GM11168 (cell line): ENCODE results near the gene IGDCC3.

Experiments used
- in situ Hi-C: fragments of 300-500 bp; cut with MboI; formaldehyde crosslinking; loops from one replicate; pipeline ENCODE4 v1.12.0; 2022; ENCODE audit warnings: low sequenced_read_pairs; ENCODE audit not compliant: unreplicated experiment

The IGDCC3 gene

DNA sequence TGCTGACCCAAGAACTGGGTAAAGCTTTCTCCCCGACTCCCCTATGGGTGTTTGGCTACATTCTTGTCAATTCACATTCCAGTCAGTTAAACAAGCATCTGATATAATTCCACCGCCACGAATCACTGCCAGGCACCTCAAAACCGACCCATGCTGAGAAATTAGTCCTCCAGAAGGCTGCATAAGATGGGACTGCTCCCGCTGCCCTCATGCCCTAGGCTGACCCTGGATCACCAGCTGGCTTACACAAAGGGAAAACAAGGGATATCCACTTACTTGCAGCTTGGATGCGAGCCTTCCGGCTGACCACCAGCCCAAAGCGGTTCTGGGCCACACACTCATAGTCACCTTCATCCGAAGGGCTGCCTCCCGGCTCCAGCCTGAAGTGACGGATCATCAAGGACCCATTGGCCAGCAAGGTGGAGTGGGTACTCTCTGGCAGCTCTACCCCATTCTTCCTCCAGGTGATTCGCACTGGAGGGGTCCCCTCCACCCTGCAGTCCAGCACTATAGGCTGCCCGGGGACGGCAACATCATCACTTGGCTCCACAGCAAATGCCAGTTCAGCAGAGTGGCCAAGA lies 2.9 kb downstream of the IGDCC3 start:
- in situ Hi-C loops: no loop called here

DNA sequence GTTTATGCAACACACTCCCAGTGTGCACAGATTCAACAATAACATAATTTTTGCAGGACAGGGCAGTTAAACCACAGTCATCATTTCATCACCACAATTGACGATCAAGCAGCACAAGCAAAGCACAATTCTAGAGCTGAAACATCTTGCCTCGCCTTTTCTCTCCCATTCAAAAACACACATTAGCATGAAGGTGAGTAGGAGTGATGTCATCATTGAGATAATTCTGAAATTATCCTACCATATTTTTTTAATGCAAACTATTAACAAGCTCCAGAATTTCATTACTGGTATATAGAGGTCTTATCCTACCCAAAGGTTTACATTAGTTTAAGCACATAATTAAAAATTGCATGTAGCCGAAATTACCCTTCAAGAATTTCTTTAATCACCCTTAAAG lies 3.5 kb downstream of the IGDCC3 start:
- in situ Hi-C loops: no loop called here

DNA sequence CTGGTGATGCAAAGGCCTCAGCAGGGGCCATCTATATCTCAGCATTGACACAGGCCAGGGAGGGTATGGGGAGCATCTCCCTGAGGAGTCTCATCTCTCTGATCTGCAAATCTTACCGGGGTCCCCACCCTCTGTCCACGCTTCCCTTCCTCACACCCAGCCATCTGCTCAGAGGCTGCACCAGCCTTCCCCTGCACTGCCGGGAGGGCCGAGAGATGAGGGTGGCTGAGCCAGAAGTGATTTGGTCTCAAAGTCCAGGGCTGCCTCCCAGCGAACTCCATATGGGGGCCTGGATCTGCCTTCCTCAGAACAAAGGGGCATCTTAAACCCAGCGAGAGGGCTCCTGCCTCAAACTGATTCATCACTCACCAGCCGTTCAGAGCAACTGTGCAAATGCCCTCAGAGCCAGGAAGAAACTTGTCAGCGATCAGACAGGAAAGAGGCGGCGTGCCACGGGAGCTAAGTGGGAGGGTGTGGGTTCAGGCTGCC lies 4.6 kb downstream of the IGDCC3 start:
- in situ Hi-C loops: no loop called here

DNA sequence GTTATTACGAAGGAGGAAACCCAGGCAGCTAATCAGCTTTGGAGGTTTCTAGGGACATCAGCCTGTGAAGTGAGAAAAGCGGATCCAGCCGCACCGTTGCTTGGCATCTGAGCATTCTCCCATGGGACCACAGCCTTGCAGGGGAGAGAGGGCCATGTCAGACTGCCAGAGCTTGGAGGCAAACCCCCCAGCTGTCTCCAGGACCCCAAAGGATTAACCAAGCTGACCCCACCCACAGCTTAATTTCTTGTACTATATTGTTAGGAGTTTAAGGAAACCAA lies 5.1 kb downstream of the IGDCC3 start:
- in situ Hi-C loops: no loop called here

DNA sequence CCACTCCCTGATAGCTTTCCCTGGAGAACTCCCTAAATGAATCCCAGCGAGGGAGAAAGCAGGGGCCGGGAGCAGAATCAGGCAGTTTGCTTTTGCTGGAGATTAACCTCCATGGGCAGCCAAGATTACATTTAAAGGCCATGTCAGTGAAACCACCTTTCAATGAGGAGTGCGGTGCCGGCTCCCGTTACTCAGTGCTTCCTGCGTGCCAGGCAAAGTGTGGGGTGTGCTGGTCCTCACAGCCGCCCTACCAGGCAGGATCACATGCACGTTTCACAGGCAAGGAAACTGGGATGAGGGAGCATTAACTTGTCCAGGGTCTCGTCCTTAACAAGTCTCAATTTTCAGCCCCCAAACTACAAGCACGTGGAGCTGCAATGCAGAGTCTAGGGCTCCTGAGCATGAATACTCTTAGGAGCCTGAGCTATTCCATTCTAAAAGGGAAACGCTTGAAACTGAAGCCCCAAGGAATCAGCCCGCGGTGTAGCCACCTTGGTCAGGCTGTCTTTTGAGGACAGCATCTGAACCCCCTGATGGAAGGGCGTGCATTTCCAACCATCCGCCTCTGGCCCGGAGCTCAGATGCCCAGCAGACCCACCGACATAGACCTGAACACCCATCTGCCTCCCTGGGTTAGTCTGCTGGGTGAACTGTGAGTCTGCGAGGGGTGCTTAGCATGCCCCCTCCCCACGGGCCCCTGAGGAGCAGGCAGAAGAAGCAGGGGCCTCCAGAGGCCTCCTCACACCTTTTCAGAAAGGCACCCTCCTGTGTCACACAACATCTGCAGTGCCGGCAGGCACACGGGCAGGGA lies 5.6 kb downstream of the IGDCC3 start:
- in situ Hi-C loops: no loop called here

DNA sequence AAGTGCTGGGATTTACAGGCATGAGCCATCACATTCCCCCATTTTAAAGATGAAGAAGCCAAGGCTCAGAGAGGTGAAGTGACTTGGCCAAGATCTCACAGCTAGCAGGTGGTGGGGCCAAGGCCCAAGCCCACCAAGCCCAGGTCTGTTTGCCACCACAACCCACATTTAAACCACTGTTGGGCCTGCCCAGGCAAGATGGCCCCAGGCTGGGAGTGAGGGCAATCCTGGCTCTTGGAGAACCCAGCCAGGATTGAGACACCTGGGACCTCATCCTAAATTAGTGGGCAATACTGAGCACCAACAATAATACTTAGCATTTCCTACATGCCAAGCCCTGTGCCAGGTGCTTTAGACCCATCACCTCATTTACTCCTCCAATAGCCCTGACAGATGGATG lies 6.9 kb downstream of the IGDCC3 start:
- in situ Hi-C loops: no loop called here

DNA sequence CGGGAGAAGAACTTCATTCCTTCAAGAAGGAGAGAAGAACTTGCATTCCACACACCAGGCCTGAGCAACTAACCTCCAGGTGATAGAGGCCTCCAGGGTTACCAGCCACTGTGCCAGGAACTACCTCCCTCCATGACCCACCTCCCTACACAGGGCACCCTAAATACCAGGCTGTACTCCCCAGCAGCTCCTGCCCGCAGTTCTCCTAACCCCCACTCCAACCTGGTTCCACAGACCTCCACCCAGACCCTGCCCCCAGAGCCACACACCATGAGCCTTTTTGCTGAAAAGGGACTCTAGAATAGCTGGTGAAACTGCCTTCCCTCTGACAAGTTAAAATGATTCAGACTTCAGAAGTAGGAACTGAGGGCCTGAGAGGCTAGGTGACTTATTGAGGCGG lies 8.2 kb downstream of the IGDCC3 start:
- in situ Hi-C loops: no loop called here

DNA sequence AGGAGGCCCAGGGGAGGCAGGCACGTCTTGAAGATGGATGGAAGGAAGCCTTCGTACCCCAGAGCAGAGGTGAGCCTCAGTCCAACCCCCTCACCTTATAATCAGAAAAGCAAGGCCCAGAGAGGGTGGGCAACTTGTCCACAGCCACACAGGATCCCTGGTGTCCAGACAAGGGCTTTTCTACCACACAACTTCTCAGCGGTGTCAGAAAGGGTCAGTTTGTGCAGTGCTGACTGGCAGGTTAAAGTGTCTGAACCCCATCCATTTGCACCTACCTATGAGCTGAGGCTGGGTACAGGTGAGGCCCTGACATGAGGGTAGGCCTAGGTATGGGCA lies 8.6 kb downstream of the IGDCC3 start:
- in situ Hi-C loops: no loop called here

DNA sequence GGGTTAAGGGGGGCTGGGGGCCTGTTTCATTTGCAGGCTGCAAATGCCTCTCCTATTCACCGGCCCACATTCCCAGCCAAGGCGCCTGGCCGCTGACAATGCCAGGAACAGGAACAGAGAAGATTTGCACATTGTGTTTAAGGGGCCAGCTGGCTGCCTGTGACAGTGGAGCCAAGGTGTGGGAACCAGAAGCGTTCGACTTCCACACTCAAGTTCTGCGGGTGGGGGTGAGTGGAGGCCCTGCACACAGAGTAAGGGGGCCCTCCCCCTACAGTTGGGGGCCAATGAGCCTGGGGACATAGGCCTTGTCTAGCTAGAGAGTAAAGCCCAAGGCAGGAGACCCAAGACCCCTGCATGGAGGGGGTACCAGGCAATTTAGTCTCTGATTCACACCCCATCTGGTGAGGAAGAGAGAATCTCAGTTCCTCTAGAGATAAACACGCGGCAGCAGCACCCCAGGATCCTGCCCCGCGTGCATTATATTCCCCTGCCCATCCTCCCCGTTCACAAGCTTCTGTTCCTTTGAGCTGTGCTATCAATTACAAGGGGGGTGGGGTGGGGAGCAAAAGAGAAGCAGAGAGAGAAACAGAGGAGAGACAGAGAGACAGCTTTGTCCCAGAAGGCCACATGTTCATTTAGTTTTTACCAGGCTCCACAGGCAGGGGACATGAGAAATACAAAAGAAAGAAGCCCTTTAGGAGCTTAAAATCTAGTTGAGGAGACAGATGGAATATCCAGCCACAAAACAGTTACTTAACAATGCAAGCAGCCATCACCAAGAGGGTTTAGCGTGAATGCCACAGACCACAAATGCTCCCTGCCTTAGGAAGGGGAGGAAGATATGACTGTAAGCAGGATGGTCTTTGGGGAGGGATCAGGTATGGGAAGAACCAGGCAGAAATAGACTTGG lies 9.2 kb downstream of the IGDCC3 start:
- in situ Hi-C loops: no loop called here

DNA sequence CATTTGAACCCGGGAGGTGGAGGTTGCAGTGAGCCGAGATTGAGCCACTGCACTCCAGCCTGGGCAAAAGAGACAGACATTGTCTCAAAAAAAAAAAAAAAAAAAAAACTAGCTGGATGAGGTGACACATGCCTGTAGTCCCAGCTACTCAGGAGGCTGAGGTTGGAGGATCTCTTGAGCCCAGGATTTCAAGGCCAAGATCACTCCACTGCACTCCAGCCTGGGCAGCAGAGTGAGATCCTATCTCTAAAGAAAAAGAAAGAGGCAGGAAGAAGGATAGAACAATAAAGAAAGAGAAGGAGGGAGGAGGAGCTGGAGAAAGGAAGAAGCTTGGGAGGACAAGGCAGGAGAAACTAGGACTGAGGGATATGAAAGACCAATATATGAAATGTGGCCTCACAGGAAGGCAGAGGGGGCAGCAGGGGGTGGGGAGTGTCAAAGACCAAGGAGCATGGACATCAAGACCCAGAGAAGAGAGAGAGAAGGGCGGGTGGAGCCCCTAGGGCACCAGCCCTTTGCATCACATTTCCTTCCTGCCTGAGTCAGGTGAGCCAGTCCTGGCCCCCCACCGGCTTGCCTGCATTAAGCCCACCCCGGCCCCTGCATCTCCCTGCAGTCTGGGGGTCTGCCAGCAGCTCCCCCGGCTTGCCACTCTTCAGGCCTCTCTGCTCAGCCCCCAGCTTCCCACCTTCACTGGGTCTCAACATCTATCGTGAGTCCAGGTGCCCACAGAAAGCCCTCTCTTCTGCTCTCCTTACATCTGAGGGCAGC lies 11.5 kb downstream of the IGDCC3 start:
- in situ Hi-C loops: no loop called here

DNA sequence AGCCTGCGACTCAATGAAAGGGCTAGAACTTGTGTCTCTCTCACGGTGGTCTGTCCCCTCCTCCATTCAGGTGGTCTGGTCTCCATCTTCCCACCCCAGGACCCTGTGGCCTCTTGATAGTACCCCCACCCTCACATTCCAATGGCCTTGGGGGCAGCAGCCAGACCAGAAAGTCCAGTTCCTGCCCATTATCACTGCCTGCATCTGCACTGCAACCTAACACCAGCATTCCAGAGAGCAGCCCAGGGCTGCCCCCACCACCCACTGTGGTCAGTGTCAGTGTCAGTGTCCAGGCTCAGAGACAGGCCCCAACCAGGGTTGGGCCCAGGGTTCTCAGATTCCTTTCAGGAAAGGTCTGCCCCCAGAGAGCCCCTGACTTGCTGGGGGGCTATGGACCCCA lies 12.6 kb downstream of the IGDCC3 start:
- in situ Hi-C loops: no loop called here

DNA sequence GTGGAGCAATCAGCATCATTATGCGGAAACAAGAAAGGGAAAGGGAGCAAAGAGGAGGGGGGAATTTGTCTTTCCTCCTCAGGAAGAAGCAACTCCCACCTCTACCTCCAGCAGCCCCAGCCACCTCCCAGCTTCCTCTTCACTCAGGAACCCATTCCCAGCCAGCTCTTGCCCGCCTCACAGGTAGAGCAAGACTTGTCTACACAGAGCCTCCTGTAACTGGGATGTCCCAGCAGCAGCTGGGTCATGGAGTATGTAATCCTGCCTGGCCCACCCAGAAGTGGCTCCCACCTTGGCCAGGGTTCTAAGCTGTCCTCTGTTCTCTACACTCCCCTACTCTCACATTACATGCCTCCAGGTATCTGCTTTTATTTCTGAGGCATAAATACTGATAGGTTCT lies 14.0 kb downstream of the IGDCC3 start:
- in situ Hi-C loops: no loop called here

DNA sequence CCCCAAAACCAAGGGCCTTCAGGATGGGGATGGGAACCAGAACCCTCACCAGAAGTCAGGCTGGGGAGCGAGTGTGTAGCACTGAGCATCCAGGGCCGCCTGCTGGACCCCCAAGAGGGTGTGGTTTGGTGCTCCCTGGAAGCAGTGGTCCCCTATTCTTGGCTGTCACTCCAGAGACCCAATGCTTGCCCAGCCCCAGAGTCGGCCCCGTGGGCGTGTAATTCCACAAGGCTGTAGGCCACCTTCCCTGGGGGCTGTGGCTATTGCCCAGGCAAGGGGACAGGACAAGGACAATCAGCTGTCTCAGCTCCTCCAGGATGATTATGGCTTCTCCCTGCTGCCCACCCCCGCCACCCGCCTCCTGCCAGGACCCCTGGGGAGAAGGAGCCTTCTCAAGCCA lies 14.5 kb downstream of the IGDCC3 start:
- in situ Hi-C loops: no loop called here

DNA sequence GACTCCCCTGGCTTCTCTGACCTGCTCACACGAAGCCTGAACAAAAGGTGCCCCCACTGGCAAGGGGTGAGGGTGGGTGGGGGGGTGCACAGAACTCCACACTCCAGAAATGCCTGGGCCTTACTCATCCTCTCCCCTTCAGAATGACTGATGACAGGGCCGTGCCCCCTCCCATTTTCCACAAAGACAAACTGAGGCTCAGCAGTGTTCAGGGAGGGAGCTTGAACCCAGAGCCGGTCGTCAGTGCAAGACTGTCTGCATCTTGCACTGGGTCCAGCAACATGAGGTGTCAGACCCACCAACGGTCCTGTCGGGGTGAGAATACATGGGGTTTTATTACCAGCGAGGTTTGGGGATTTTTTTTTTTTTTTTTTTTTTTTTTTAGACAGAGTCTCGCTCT lies 15.3 kb downstream of the IGDCC3 start:
- in situ Hi-C loops: no loop called here

DNA sequence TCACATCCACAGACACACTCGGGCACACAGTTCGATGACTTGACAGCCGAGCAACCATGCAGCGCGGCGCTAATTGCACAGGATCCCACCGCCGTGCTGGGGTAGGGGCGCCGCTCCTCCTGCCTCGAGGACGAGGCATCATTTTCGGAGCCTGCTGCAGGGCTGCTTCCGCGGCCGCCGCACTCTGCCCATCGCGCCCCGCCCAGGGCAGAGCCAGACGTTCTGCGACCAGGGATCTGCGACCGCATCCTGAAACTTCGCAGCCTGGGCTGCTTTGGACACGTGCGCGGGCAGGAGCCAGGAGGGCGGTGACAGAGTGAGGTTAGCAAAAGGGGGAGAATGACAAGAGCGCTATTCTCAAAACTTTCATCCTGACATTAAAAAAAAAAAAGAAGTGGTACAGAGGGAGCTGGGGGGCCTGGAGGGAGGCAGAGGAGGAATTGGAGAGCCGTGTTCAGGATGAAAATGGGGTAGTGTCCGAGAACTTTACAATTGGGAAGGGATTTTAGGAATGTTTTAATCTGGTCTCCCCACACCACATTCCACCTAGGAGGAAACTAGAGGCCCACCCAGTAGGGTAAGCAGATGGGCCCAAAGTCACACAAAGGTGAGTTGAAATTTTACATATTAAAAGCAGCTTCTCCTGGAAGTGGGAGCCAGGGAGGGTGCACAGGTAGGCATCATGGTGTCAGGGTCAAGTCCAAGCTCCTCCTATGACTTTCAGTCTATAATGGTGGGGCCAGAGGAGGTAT lies 15.9 kb downstream of the IGDCC3 start:
- in situ Hi-C loops: no loop called here

DNA sequence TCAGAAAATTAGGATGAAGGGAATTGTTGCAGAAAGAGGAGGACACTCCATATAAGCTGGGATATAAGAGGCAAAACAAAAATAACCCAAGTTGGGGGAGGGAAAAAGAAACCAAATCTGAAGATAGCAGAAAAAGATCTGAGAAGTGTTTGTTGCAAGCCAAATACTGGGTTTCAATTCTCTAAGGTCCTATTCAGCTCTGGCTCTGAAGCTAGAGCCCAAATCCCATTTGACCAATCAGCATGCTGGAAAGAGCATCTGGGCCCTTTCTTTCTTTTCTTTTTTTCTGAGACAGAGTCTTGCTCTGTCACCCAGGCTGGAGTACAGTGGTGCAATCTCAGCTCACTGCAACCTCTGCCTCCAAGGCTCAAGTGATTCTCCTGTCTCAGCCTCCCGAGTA lies 17.3 kb downstream of the IGDCC3 start:
- in situ Hi-C loops: no loop called here

DNA sequence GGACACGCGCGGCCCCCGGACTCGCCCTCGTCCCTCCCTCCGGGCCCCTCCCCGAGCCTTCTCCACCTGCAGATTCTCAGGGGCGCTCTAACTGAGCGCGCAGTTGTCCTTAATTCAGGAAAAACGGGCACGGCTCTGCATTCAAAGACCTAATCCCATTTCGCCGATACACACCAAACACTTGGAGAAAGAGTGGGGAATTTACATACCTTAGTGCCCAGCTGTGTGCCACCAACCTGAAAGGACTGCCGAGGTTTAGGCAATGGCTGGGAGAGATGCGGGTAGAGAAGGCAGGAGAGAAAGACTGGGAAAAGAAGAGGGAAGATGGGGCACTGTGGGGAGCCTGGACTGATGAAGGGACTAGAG lies 21.8 kb downstream of the IGDCC3 start:
- in situ Hi-C loops: no loop called here

DNA sequence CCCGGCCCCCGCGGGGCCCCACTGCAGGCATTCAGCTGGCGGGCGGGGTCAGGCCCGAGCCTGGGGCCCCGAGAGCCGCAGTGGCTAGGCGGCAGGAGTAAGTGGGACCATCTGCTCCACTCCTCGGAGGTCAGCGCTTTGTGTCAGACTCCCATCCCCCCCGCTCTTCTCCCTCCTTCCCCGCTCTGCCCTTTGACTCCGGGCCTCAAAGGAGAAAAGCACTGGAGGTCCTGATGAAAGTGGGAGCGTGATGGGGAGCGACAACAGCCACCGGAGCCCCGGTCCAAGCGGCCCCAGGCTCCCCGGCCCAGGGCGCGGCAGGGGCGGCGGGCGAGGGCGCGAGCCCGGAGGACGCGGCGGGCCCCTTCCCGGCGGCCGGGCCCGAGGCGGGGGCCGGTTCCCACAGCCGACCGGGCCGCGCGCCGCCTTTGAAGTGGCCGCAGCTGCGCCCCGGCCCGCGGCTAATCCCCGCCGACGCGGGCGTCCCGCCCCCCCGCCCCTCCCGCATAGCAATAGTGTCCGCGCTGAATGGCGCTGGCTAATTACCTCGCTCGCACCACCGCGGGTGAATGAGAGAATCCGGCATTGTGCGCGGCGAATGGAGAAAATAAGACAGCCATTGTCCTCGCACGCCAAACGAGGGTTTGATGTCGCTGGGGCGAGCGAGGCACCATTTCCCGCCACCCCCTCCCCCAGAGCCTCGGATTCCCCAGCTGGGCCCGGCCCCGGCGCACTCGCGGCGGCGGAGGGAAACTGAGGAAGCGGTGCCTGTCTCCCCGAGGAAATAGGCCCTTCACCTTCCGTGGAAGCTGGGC lies 22.4 kb downstream of the IGDCC3 start:
- in situ Hi-C loops: no loop called here

DNA sequence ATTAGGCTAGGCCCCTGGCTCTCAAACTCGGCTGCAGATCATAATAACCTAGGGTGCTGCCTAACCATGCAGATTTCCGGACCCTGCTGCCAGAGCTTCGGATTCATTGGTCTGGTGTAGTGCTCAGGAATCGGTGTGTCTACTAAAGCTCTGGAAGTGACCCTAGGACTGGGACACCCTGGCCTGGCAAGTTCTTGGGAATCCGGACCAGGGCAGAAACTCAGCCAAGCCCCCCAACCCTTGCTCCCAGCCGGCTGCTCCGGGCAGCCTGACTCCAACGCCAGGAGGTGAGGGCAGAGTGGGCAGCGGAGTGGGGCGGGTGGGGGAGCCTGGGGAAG lies 23.0 kb downstream of the IGDCC3 start:
- in situ Hi-C loops: no loop called here
